Frontal cortex (tissue), 4 donors: ENCODE results near the gene SHROOM4. TPM values are rescaled to one million over a fixed set of nuclear protein-coding genes. Genes with fewer than 3 reads are reported as not detected.

Source experiments
- DNase-seq, 2 donors: peaks; one replicate each; pipeline ENCODE4 v3.0.0; 2012; ENCODE audit warnings: low spot score in 2 of 2
- FAIRE-seq: peaks from 2 replicates; lab custom pipeline; 2012; peaks lifted over from hg19 to GRCh38; lab: Jason Lieb, UNC
- total RNA-seq: library from RNA; depleted of rRNA; stranded (reverse); fragments of >200 nt; gene quantifications from one replicate; pipeline ENCODE4 v1.2.3, GENCODE V29; 2014
- donor health status: control.
- donor health status: control.
- donor health status: control.

SHROOM4 gene
- 1.6 TPM for total RNA-seq

GRCh38 chrX:50813843-50814661, at the start of gene SHROOM4:
Gene SHROOM4, minus strand, starts transcription at chrX:50814194. Its CDS starts 176 bp downstream, at chrX:50814018.
- DNase-seq (peak; percentile 38 to 65), FAIRE-seq (no peak)

- no peak for FAIRE-seq
- DNase-seq: no peak
Measured at GRCh38 chrX:50863471-50863870, 49.5 kb upstream of the SHROOM4 start.

- FAIRE-seq (no peak), DNase-seq (no peak)
Measured at GRCh38 chrX:50860518-50860917, 46.5 kb upstream of the SHROOM4 start.

- no peak for DNase-seq
- FAIRE-seq: no peak
Measured at GRCh38 chrX:50858548-50858947, 44.6 kb upstream of the SHROOM4 start.

- FAIRE-seq: no peak
- no peak for DNase-seq
Measured at GRCh38 chrX:50853399-50853798, 39.4 kb upstream of the SHROOM4 start.

GRCh38 chrX:50852524-50852923, 38.5 kb upstream of the SHROOM4 start:
- DNase-seq (no peak), FAIRE-seq (no peak)

- FAIRE-seq (no peak), DNase-seq (no peak)
Measured at GRCh38 chrX:50842221-50842620, 28.2 kb upstream of the SHROOM4 start.

- FAIRE-seq (no peak), DNase-seq (no peak)
Measured at GRCh38 chrX:50839730-50840129, 25.7 kb upstream of the SHROOM4 start.

GRCh38 chrX:50838820-50839600, 25.0 kb upstream of the SHROOM4 start:
- FAIRE-seq: no peak
- DNase-seq: no peak

GRCh38 chrX:50827996-50828395, 14.0 kb upstream of the SHROOM4 start:
- FAIRE-seq: no peak
- DNase-seq: no peak

GRCh38 chrX:50825825-50826224, 11.8 kb upstream of the SHROOM4 start:
- FAIRE-seq: no peak
- no peak for DNase-seq

GRCh38 chrX:50818986-50819385, 5.0 kb upstream of the SHROOM4 start:
- no peak for DNase-seq
- peak; percentile 85 for FAIRE-seq

- FAIRE-seq (no peak), DNase-seq (no peak)
Measured at GRCh38 chrX:50815120-50815519, 1.1 kb upstream of the SHROOM4 start.

GRCh38 chrX:50814701-50815100, 707 bp upstream of the SHROOM4 start:
- DNase-seq (peak; percentile 4 to 52), FAIRE-seq (no peak)

GRCh38 chrX:50812995-50813842, 775 bp downstream of the SHROOM4 start:
- FAIRE-seq: no peak
- peak; percentile 18 to 44 for DNase-seq

GRCh38 chrX:50805276-50805675, 8.7 kb downstream of the SHROOM4 start:
- DNase-seq (no peak), FAIRE-seq (no peak)

GRCh38 chrX:50801135-50801534, 12.9 kb downstream of the SHROOM4 start:
- no peak for FAIRE-seq
- DNase-seq: no peak

- no peak for DNase-seq
- FAIRE-seq: no peak
Measured at GRCh38 chrX:50799531-50799961, 14.4 kb downstream of the SHROOM4 start.

- FAIRE-seq: no peak
- DNase-seq: no peak
Measured at GRCh38 chrX:50798783-50799182, 15.2 kb downstream of the SHROOM4 start.

GRCh38 chrX:50787099-50787498, 26.9 kb downstream of the SHROOM4 start:
- no peak for DNase-seq
- no peak for FAIRE-seq
